HG03060 (cell line): Measurements from ENCODE around the gene RNF114.
"Not testable (repeated sequence)": the region's sequence is repeated elsewhere in the genome, so short reads cannot be mapped to it uniquely, and the experiment has no call there.

Experiments
- ATAC-seq: cut with Tn5 transposase; IDR thresholded peaks from one replicate; pipeline ENCODE4 v1.9.1; 2021; ENCODE audit warnings: low read depth, moderate number of reproducible peaks; ENCODE audit not compliant: unreplicated experiment

The RNF114 gene

DNA sequence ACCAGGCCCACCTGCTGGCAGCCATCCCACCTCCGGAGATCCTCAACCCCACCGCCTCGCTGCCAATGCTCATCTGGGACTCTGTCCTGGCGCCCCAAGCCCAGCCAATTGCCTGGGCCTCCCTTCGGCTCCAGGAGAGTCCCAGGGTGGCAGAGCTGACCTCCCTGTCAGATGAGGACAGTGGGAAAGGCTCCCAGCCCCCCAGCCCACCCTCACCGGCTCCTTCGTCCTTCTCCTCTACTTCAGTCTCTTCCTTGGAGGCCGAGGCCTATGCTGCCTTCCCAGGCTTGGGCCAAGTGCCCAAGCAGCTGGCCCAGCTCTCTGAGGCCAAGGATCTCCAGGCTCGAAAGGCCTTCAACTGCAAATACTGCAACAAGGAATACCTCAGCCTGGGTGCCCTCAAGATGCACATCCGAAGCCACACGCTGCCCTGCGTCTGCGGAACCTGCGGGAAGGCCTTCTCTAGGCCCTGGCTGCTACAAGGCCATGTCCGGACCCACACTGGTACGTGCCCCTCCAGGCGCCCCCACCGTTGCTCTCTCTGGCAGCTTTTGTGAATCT lies 47.7 kb downstream of the RNF114 start:
- ATAC-seq, result no peak

- ATAC-seq, result no peak
Measured at GRCh38 chr20:49984426-49985153, 48.4 kb downstream of the RNF114 start.

GRCh38 chr20:49985157-49985556 lies 49.0 kb downstream of the RNF114 start:
- no peak for ATAC-seq

- no peak for ATAC-seq
Measured at GRCh38 chr20:49985617-49986016, 49.4 kb downstream of the RNF114 start.

- ATAC-seq, result no peak
Measured at GRCh38 chr20:49986049-49986448, 49.9 kb downstream of the RNF114 start.

- ATAC-seq, result no peak
Measured at GRCh38 chr20:49987015-49987867, 51.0 kb downstream of the RNF114 start.

DNA sequence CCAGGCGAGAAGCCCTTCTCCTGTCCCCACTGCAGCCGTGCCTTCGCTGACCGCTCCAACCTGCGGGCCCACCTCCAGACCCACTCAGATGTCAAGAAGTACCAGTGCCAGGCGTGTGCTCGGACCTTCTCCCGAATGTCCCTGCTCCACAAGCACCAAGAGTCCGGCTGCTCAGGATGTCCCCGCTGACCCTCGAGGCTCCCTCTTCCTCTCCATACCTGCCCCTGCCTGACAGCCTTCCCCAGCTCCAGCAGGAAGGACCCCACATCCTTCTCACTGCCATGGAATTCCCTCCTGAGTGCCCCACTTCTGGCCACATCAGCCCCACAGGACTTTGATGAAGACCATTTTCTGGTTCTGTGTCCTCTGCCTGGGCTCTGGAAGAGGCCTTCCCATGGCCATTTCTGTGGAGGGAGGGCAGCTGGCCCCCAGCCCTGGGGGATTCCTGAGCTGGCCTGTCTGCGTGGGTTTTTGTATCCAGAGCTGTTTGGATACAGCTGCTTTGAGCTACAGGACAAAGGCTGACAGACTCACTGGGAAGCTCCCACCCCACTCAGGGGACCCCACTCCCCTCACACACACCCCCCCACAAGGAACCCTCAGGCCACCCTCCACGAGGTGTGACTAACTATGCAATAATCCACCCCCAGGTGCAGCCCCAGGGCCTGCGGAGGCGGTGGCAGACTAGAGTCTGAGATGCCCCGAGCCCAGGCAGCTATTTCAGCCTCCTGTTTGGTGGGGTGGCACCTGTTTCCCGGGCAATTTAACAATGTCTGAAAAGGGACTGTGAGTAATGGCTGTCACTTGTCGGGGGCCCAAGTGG lies 51.9 kb downstream of the RNF114 start:
- no peak for ATAC-seq

DNA sequence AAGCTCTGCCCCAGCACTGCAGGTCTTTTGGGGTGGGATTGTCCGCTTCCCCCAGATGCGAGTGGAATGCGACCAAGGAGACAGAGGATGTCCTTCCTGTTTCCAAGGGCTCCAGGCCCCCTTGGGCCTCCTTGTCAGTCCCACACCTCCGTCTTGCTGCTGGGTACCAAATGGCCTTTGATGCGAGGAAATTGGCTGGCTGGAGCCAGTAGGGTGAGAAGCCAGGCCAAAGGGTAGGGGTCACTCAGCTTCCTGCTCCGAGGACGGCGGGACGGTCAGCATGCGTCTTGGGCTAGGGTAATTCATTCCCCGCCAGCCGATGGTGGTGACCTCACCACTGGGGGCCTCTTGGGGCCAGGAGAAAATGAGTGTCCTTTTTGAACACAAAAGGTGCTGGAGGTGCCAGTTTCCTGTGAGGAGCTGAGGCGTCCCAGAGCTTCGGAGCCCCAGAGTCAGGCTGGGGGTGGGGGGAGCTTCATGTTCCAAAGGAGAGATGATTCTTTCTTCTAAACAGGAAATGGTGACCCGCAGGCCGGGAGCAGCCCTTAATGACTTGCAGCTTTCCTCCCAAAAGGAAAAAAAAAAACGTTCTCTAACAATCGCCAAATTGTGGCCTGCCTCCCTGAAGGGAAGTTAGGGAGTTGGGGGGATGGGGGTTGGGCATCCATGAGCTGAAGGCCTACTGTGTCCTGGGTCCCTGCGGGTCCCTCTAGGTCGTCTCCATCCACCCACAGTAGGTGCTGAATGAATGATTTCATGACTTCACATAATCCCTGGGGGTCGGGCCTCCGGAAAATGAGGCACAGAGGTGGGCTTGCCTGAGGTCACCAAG lies 53.3 kb downstream of the RNF114 start:
- no peak for ATAC-seq

- ATAC-seq, result no peak
Measured at GRCh38 chr20:49990271-49990720, 54.1 kb downstream of the RNF114 start.

DNA sequence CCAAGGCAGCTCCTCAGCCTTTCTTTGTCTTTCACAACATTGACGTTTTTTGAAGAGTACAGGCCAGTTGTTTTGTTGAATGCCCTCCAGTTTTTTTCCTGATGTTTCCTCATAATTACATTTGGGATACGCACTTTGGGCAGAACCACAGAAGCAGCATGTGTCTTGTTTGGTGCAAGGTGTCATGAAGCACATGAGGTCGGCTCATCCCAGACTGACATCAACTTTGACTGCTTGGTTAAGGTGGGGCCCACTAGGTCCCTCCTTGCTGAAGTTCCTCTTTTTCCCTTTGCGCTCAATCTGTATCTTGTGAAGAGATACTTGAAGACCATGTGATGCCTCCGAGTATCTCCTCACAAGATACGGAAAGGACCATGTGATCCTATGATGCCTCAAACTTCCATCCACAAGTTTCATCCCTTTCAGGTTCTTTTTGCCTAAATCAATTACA lies 57.1 kb downstream of the RNF114 start:
- ATAC-seq, result no peak

DNA sequence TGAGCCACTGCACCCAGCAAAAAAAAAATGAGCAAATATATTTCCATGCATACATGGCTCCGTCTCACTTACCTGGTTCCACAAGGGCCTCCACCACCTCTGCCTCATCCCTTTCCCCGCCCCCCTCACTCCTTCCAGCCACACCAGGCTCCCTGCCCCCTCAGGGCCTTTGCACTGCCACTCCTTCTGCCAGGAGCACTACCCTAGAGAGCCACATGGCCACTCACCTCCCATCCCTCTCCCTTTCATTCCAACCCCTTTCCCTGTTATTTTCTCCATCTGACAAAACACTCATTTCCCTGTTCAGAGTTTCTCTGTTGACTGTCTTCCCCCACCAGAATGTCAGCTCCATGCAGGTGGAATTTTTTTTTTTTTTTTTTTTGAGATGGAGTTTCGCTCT lies 59.4 kb downstream of the RNF114 start:
- ATAC-seq, result no peak

- not testable (repeated sequence) for ATAC-seq
Measured at GRCh38 chr20:49998478-49999188, 62.4 kb downstream of the RNF114 start.

GRCh38 chr20:49999329-49999728 lies 63.1 kb downstream of the RNF114 start:
- no peak for ATAC-seq

DNA sequence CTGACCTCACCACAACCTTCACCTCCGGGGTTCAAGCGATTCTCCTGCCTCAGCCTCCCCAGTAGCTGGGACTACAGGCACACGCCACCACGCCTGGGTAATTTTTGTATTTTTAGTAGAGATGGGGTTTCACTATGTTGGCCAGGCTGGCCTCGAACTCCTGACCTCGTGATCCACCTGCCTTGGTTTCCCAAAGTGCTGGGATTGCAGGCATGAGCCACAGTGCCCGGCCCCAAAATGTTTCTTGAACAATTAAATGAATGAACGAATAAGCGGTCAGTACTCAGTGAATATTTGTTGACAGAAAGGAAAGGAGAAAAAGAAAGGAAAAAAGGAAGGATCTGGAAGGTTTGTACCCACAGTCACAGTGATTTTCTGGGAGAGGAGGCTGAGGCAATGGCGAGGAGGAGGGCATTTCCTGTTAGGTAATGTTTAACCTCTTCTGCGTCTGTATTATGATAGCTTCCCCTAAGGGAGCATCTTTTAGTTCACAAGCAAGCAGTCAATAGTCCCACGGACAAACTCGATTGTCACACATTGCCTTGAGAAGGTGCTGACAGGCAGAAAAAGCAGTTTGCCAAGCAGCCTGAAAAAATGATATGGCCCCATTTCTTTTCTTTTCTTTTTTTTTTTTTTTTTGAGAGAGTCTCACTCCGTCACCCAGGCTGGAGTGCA lies 64.5 kb downstream of the RNF114 start:
- ATAC-seq, result not testable (repeated sequence)

- no peak for ATAC-seq
Measured at GRCh38 chr20:50001784-50002311, 65.7 kb downstream of the RNF114 start.

DNA sequence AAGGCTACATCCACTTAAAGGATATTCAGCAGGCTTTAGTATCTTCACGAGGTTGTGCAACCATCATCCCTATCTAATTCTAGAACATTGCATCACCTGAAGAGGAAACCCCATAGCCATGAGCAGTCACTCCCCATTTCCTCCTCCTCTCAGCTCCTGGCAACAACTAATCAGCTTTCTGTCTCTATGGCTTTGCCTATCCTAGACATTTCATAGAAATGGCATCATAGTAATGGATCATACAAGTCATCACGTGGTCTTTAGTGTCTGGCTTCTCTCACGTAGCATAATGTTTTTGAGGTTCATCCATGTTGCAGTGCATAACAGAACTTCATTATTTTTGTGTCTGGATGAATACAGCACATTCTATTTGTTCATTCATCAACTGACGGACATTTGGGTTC lies 67.1 kb downstream of the RNF114 start:
- no peak for ATAC-seq
